ENCODE measurements around the gene ZBTB49. TPM values are rescaled to one million over a fixed set of nuclear protein-coding genes. Genes with fewer than 3 reads are reported as not detected.

Gene ZBTB49
- total and polyA plus RNA-seq, 2 of the 13 experiments (the other 11 are each of a cell fraction or from before 2014, with no cell fraction given): 3.3 to 4.3 TPM

DNA sequence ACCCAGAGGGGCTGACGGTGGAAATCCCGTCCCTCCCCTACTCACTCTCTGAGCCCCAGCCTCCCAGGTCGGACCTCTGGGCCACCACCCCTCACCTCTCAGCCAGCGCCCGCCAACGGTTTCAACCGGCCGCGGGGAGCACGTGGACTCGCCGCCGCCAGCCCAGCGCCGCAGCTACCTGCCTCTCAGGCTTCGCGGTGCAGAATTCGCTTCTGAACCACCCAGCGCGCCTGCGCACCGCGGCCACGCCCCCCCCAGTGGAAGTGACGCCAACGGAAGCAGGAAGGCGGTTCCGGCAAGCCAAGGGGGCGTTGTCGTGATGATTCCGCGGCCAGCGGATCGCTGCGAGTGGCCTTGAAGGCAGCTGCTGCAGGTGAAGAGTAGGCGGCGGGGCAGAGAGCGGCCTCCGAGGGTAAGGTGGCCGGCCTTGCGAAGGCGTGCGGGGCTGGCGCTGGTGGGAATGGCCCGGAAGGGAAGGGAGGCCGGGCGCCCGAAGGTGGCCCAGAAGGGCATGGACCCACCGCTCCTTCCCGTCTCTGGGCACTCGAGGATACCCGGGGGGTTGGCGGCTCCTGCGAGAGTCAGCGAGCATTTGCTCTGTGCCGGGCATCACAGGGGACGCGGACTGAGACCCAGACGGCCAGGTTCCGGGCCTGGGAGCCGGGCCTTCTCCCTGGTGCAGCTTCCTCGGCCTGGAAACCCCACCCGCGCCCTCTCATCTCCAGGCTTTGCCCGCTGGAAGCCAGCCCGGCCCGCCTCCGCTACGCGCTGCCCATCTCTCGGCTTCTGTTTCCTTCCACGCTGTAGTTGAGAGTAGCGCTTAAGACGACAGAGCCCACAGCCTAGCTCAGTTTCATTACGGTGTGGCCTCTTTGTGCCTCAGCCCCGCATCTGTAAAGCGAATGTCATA is at the start of gene ZBTB49, which contains the start of gene LYAR (continued):
- no peak; the same call in 1 of the 2 replicates for TF ChIP-seq SMC3 (IDR thresholded peaks at IDR 0.05; ENCODE audit: low read length)
- no peak for TF ChIP-seq ZNF383 (CRISPR knock-in tag; IDR thresholded peaks at IDR 0.05; ENCODE audit: borderline replicate concordance)
- TF ChIP-seq ZNF430 (CRISPR knock-in tag; IDR thresholded peaks at IDR 0.05): 0 out of 2 replicates have a peak, but pooled peaks have one; percentile 30
- TF ChIP-seq ARNTL (CRISPR knock-in tag; IDR thresholded peaks at IDR 0.05): peak; percentile 80
- no peak for TF ChIP-seq ZNF775 (CRISPR knock-in tag; IDR thresholded peaks at IDR 0.05; ENCODE audit: borderline replicate concordance)
- TF ChIP-seq, protein P1, sequence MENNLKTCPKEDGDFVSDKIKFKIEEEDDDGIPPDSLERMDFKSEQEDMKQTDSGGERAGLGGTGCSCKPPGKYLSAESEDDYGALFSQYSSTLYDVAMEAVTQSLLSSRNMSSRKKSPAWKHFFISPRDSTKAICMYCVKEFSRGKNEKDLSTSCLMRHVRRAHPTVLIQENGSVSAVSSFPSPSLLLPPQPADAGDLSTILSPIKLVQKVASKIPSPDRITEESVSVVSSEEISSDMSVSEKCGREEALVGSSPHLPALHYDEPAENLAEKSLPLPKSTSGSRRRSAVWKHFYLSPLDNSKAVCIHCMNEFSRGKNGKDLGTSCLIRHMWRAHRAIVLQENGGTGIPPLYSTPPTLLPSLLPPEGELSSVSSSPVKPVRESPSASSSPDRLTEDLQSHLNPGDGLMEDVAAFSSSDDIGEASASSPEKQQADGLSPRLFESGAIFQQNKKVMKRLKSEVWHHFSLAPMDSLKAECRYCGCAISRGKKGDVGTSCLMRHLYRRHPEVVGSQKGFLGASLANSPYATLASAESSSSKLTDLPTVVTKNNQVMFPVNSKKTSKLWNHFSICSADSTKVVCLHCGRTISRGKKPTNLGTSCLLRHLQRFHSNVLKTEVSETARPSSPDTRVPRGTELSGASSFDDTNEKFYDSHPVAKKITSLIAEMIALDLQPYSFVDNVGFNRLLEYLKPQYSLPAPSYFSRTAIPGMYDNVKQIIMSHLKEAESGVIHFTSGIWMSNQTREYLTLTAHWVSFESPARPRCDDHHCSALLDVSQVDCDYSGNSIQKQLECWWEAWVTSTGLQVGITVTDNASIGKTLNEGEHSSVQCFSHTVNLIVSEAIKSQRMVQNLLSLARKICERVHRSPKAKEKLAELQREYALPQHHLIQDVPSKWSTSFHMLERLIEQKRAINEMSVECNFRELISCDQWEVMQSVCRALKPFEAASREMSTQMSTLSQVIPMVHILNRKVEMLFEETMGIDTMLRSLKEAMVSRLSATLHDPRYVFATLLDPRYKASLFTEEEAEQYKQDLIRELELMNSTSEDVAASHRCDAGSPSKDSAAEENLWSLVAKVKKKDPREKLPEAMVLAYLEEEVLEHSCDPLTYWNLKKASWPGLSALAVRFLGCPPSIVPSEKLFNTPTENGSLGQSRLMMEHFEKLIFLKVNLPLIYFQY (CRISPR knock-in tag; IDR thresholded peaks at IDR 0.05; ENCODE audit: borderline replicate concordance): peak; percentile 43; the same call in 1 of the 2 replicates
- TF ChIP-seq, protein P2, sequence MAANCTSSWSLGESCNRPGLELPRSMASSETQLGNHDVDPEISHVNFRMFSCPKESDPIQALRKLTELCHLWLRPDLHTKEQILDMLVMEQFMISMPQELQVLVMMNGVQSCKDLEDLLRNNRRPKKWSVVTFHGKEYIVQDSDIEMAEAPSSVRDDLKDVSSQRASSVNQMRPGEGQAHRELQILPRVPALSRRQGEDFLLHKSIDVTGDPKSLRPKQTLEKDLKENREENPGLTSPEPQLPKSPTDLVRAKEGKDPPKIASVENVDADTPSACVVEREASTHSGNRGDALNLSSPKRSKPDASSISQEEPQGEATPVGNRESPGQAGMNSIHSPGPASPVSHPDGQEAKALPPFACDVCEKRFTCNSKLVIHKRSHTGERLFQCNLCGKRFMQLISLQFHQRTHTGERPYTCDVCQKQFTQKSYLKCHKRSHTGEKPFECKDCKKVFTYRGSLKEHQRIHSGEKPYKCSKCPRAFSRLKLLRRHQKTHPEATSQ (CRISPR knock-in tag; IDR thresholded peaks at IDR 0.05; ENCODE audit: borderline replicate concordance): peak; percentile 57; the same call in 1 of the 2 replicates
- no peak for TF ChIP-seq PCBP2 (optimal IDR thresholded peaks at IDR 0.05; ENCODE audit: low read depth, low read length, poor library complexity, severe bottlenecking)
- TF ChIP-seq, protein P3, sequence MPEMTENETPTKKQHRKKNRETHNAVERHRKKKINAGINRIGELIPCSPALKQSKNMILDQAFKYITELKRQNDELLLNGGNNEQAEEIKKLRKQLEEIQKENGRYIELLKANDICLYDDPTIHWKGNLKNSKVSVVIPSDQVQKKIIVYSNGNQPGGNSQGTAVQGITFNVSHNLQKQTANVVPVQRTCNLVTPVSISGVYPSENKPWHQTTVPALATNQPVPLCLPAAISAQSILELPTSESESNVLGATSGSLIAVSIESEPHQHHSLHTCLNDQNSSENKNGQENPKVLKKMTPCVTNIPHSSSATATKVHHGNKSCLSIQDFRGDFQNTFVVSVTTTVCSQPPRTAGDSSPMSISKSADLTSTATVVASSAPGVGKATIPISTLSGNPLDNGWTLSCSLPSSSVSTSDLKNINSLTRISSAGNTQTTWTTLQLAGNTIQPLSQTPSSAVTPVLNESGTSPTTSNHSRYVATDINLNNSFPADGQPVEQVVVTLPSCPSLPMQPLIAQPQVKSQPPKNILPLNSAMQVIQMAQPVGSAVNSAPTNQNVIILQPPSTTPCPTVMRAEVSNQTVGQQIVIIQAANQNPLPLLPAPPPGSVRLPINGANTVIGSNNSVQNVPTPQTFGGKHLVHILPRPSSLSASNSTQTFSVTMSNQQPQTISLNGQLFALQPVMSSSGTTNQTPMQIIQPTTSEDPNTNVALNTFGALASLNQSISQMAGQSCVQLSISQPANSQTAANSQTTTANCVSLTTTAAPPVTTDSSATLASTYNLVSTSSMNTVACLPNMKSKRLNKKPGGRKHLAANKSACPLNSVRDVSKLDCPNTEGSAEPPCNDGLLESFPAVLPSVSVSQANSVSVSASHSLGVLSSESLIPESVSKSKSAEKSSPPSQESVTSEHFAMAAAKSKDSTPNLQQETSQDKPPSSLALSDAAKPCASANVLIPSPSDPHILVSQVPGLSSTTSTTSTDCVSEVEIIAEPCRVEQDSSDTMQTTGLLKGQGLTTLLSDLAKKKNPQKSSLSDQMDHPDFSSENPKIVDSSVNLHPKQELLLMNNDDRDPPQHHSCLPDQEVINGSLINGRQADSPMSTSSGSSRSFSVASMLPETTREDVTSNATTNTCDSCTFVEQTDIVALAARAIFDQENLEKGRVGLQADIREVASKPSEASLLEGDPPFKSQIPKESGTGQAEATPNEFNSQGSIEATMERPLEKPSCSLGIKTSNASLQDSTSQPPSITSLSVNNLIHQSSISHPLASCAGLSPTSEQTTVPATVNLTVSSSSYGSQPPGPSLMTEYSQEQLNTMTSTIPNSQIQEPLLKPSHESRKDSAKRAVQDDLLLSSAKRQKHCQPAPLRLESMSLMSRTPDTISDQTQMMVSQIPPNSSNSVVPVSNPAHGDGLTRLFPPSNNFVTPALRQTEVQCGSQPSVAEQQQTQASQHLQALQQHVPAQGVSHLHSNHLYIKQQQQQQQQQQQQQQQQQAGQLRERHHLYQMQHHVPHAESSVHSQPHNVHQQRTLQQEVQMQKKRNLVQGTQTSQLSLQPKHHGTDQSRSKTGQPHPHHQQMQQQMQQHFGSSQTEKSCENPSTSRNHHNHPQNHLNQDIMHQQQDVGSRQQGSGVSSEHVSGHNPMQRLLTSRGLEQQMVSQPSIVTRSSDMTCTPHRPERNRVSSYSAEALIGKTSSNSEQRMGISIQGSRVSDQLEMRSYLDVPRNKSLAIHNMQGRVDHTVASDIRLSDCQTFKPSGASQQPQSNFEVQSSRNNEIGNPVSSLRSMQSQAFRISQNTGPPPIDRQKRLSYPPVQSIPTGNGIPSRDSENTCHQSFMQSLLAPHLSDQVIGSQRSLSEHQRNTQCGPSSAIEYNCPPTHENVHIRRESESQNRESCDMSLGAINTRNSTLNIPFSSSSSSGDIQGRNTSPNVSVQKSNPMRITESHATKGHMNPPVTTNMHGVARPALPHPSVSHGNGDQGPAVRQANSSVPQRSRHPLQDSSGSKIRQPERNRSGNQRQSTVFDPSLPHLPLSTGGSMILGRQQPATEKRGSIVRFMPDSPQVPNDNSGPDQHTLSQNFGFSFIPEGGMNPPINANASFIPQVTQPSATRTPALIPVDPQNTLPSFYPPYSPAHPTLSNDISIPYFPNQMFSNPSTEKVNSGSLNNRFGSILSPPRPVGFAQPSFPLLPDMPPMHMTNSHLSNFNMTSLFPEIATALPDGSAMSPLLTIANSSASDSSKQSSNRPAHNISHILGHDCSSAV (CRISPR knock-in tag; IDR thresholded peaks at IDR 0.05; ENCODE audit: borderline replicate concordance): no peak
- no peak for TF ChIP-seq MIER2 (CRISPR knock-in tag; IDR thresholded peaks at IDR 0.05)
- TF ChIP-seq CHD4 (IDR thresholded peaks at IDR 0.05; ENCODE audit: borderline replicate concordance, low read length): no peak
- TF ChIP-seq CEBPB (IDR thresholded peaks at IDR 0.05; ENCODE audit: borderline replicate concordance, low read depth, low read length): no peak
- TF ChIP-seq, protein P4, sequence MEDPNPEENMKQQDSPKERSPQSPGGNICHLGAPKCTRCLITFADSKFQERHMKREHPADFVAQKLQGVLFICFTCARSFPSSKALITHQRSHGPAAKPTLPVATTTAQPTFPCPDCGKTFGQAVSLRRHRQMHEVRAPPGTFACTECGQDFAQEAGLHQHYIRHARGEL (CRISPR knock-in tag; IDR thresholded peaks at IDR 0.05): 0 out of 2 replicates have a peak, but pooled peaks have one; percentile 21
